GM15510 (cell line): Measurements from ENCODE around the gene VAMP1.

Source experiments
- POLR2A ChIP-seq: IDR thresholded peaks from 3 replicates; pipeline ENCODE4 v1.6.1; 2011; ENCODE audit warnings: borderline replicate concordance; ENCODE audit not compliant: insufficient read length; ENCODE audit errors: extremely low read depth

VAMP1 gene

GRCh38 chr12:6418796-6419195 is 51.7 kb downstream of the VAMP1 start:
- no peak for TF ChIP-seq POLR2A

GRCh38 chr12:6416596-6416995 is 53.9 kb downstream of the VAMP1 start:
- TF ChIP-seq POLR2A: no peak
